HepG2 (cell line): Measurements from ENCODE around the gene ADGRG6. TPM values are rescaled to one million over a fixed set of nuclear protein-coding genes. Genes with fewer than 3 reads are reported as not detected.

ENCODE experiments used
- AHDC1 ChIP-seq: sonication (generic); formaldehyde crosslinking; IDR thresholded peaks from 2 replicates; pipeline ENCODE4 v1.5.1; 2020; ENCODE audit warnings: mild to moderate bottlenecking, missing genetic modification reagents, borderline replicate concordance
- CSRNP1 ChIP-seq: sonication (generic); formaldehyde crosslinking; IDR thresholded peaks from 2 replicates; pipeline ENCODE4 v1.8.1; 2023; ENCODE audit warnings: mild to moderate bottlenecking, missing genetic modification reagents
- HNF4G ChIP-seq, 2 experiments: sonication (generic) in 1 of 2; formaldehyde crosslinking in 1 of 2; IDR thresholded peaks; 2 replicates each; pipeline versions ENCODE4 v1.4.0 to v1.6.1; 2011 to 2020; ENCODE audit warnings: borderline replicate concordance in 2 of 2, low read depth in 2 of 2, mild to moderate bottlenecking in 2 of 2, low read length in 1 of 2, missing genetic modification reagents in 1 of 2, moderate library complexity in 1 of 2
- MIXL1 ChIP-seq: IDR thresholded peaks from 2 replicates; pipeline ENCODE4 v1.6.1; 2016
- NONO ChIP-seq, 2 experiments: fragments of 450-650 bp in 1 of 2; sonication (generic) in 1 of 2; formaldehyde crosslinking in 1 of 2; IDR thresholded peaks in 1 of 2; conservative IDR thresholded peaks in 1 of 2; 2 replicates each; pipeline versions ENCODE4 v1.6.1 to v1.8.0; 2017 to 2022; ENCODE audit warnings: mild to moderate bottlenecking in 1 of 2, missing genetic modification reagents in 1 of 2, moderate library complexity in 1 of 2
- PTBP1 ChIP-seq: fragments of 200-400 bp; formaldehyde crosslinking; IDR thresholded peaks from 2 replicates; pipeline ENCODE4 v1.6.1; 2018; ENCODE audit warnings: low read length, low read depth; ENCODE audit not compliant: poor library complexity, severe bottlenecking
- SIX1 ChIP-seq: sonication (generic); formaldehyde crosslinking; IDR thresholded peaks from 2 replicates; pipeline ENCODE4 v1.4.0; 2020; ENCODE audit warnings: missing genetic modification reagents, borderline replicate concordance
- SMYD3 ChIP-seq: sonication (generic); formaldehyde crosslinking; IDR thresholded peaks from 2 replicates; pipeline ENCODE4 v1.8.1; 2023; ENCODE audit warnings: mild to moderate bottlenecking, missing genetic modification reagents
- TBL1XR1 ChIP-seq: fragments of 150-350 bp; IDR thresholded peaks from 2 replicates; pipeline ENCODE4 v1.6.1; 2014; ENCODE audit warnings: borderline replicate concordance, low read length; ENCODE audit not compliant: partially characterized antibody
- ZBTB42 ChIP-seq: sonication (generic); formaldehyde crosslinking; IDR thresholded peaks from 2 replicates; pipeline ENCODE4 v1.5.0; 2020; ENCODE audit warnings: mild to moderate bottlenecking, missing genetic modification reagents
- ZC3H13 ChIP-seq: sonication (generic); formaldehyde crosslinking; IDR thresholded peaks from 2 replicates; pipeline ENCODE4 v1.8.1; 2023; ENCODE audit warnings: mild to moderate bottlenecking, missing genetic modification reagents, moderate library complexity
- ZFP62 ChIP-seq: sonication (generic); formaldehyde crosslinking; IDR thresholded peaks from 2 replicates; pipeline ENCODE4 v1.4.0; 2020; ENCODE audit warnings: missing genetic modification reagents
- ZNF280B ChIP-seq: sonication (generic); formaldehyde crosslinking; IDR thresholded peaks from 2 replicates; pipeline ENCODE4 v1.5.0; 2020; ENCODE audit warnings: missing genetic modification reagents, mild to moderate bottlenecking, borderline replicate concordance
- ZNF326 ChIP-seq: sonication (generic); formaldehyde crosslinking; IDR thresholded peaks from 2 replicates; pipeline ENCODE4 v1.4.0; 2020; ENCODE audit warnings: missing genetic modification reagents, borderline replicate concordance
- ZNF333 ChIP-seq: sonication (generic); formaldehyde crosslinking; IDR thresholded peaks from 2 replicates; pipeline ENCODE4 v1.4.0; 2020; ENCODE audit warnings: mild to moderate bottlenecking, missing genetic modification reagents, borderline replicate concordance
- ZNF432 ChIP-seq: sonication (generic); formaldehyde crosslinking; IDR thresholded peaks from 2 replicates; pipeline ENCODE4 v1.5.0; 2020; ENCODE audit warnings: missing genetic modification reagents, mild to moderate bottlenecking, borderline replicate concordance
- ZNF567 ChIP-seq: sonication (generic); formaldehyde crosslinking; IDR thresholded peaks from 2 replicates; pipeline ENCODE4 v1.8.1; 2023; ENCODE audit warnings: mild to moderate bottlenecking, missing genetic modification reagents, borderline replicate concordance
- ZNF605 ChIP-seq: sonication (generic); formaldehyde crosslinking; IDR thresholded peaks from 2 replicates; pipeline ENCODE4 v1.8.0; 2022; ENCODE audit warnings: mild to moderate bottlenecking, missing genetic modification reagents
- polyA plus RNA-seq, 8 experiments: library from polyadenylated mRNA; depleted of rRNA in 3 of 8; stranded (reverse) in 7 of 8; unstranded in 1 of 8; fragments of >200 nt; fragmentation: Illumina TruSeq in 4 of 8; extraction: Trizol in 4 of 8; gene quantifications; 2 replicates each; pipeline versions ENCODE4 v1.2.1 to v1.2.3, GENCODE V29; 2011 to 2016; ENCODE audit warnings: low read depth in 4 of 8, missing spikeins in 1 of 8, mixed read lengths in 1 of 8; ENCODE audit not compliant: insufficient read depth in 1 of 8
- total RNA-seq, 5 experiments: library from RNA; depleted of rRNA; stranded (reverse); fragments of >200 nt; fragmentation: Illumina TruSeq; extraction: Trizol; gene quantifications; 2 replicates each; pipeline ENCODE4 v1.2.3, GENCODE V29; 2016; ENCODE audit warnings: low read depth in 1 of 5
- TF ChIP-seq, protein P1 (sequence below): IDR thresholded peaks from 2 replicates; pipeline ENCODE4 v1.6.1; 2012; ENCODE audit warnings: inconsistent platforms

Gene ADGRG6
- total and polyA plus RNA-seq, 2 of the 13 experiments (the other 11 are each of a cell fraction or from before 2014, with no cell fraction given) = 129 to 249 TPM

GRCh38 chr6:142285235-142286087 is 16.3 kb upstream of the ADGRG6 start (continued):
- TF ChIP-seq ZNF280B (CRISPR knock-in tag) (no peak), MIXL1 (CRISPR knock-in tag) (peak; percentile 83), ZNF605 (CRISPR knock-in tag) (peak; percentile 95), ZNF567 (CRISPR knock-in tag) (no peak), TBL1XR1 (no peak), ZNF432 (CRISPR knock-in tag) (no peak), ZBTB42 (CRISPR knock-in tag) (no peak), ZNF326 (CRISPR knock-in tag) (no peak), ZFP62 (CRISPR knock-in tag) (no peak), SIX1 (no peak; the same call in none of the 2 replicates), ZNF333 (no peak), HNF4G (IDR thresholded peaks at IDR 0.05; ENCODE audit: borderline replicate concordance, low read depth, low read length) (no peak), HNF4G (CRISPR knock-in tag; IDR thresholded peaks at IDR 0.05; ENCODE audit: borderline replicate concordance, low read depth) (no peak), NONO (IDR thresholded peaks at IDR 0.05) (no peak), NONO (CRISPR knock-in tag; conservative IDR thresholded peaks at IDR 0.05) (peak; percentile 40; the same call in 1 of the 2 replicates), ZC3H13 (CRISPR knock-in tag) (no peak), PTBP1 (no peak), AHDC1 (CRISPR knock-in tag) (peak; percentile 83; the same call in 1 of the 2 replicates), SMYD3 (CRISPR knock-in tag) (no peak), CSRNP1 (CRISPR knock-in tag) (no peak)
- TF ChIP-seq, protein P1, sequence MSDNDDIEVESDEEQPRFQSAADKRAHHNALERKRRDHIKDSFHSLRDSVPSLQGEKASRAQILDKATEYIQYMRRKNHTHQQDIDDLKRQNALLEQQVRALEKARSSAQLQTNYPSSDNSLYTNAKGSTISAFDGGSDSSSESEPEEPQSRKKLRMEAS = peak; percentile 70
